GM19025 (cell line): ENCODE results near the gene PTRH1.
A peak's percentile ranks its signal among the peaks of the same experiment; 100 is the strongest.
"Not testable (repeated sequence)": the region's sequence is repeated elsewhere in the genome, so short reads cannot be mapped to it uniquely, and the experiment has no call there.

ENCODE experiments used
- ATAC-seq: cut with Tn5 transposase; IDR thresholded peaks from one replicate; pipeline ENCODE4 v1.9.1; 2021; ENCODE audit warnings: mild to moderate bottlenecking, low read depth, moderate library complexity; ENCODE audit not compliant: unreplicated experiment

The PTRH1 gene, protein sequence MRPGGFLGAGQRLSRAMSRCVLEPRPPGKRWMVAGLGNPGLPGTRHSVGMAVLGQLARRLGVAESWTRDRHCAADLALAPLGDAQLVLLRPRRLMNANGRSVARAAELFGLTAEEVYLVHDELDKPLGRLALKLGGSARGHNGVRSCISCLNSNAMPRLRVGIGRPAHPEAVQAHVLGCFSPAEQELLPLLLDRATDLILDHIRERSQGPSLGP

DNA sequence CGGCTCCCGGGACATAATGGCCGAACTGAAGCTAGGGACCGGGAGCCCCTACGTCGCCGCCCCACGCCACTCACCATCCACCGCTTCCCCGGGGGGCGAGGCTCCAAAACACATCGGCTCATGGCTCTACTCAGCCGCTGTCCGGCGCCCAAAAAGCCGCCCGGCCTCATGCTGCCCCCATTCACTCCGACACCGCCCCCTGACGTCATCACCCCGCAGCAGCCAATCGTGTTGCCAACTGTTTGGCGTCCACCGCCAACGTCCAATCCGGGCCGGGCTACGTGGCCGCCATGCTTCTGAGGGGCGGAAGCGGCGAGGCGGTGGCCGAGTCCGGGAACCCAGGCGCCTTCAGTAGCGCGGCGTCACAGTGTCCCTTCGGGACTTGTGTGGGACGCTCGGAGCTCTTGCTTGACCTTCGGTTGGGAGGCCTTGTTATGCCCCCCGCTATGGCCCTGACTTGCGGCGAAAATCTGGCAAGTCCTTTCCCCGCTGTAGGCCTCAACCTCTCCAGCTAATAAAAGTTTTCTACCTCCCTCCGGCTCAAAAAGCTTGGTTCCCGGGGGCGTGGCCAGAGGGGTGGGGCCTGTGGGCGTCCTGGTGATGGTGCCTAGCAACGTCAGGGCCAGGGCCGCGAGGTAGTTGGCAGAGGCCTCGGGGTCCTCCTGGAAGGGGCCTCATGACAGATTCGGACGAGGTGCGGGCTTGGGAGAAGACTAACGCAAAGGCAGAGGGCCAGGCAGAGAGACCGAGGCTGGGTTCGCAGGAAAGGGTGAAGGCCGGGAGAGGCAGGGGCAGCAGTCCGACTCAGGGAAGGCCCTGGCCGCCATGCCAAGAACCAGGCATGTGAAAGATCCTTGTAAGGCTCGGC is at the start of gene PTRH1, which contains the start of gene TTC16:
Gene PTRH1 (minus strand): TSS at position 194 of the 868 bp plus-strand sequence. CDS start 24 bp downstream, at position 170.
Gene TTC16 (plus strand): TSS at position 610 of the 868 bp plus-strand sequence. CDS start 67 bp downstream, at position 677.
- ATAC-seq = peak; percentile 93

DNA sequence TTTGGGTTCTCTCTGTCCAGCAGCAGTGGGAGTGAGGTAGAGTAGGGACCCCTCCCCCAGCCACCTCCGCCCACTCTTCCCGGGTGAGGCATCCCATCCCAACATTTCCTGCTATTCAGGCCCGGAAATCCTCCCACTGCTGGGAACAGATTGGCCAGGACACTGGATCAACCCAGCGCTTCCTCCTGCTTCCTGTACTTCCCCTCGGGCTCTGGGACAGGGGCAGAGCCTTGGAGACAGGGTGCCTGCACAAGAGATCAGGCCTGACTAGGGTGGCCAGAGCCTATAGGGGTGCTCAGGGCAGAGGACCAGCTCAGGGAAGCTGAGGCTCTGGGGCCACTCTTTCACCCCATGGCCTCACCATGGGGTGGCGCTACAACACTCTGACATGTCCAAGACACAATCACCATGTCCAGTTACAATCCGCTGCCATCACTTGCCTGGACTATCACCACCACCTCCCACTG is 48.5 kb upstream of the PTRH1 start:
- no peak for ATAC-seq

DNA sequence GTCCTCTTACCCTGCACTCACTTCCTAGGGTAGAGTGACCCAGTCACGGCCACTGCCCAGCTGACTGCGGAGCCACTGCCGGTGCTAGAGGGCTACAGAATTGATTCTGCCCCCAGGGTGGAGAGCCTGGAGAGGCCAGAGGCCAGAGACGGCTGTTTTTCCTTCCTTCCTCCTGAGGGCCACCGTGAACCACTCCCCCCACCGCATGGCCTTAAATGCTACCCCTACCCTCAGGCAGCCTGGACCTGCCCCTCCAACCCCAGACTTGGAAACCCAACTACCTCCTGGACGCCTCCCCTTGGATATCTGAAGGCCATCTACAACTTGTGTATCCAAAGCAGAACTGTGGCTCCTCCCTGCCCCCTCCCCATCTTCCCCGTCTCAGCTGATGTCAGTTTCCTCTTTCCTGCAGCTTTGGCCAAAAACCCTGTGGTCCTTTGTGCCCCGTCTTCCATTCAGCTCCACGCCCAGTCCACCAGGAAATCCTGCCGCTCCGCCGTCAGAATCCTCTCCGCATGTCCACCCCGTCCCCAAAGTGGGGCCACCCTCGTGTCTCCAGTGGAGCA is 46.7 kb upstream of the PTRH1 start:
- ATAC-seq = no peak

DNA sequence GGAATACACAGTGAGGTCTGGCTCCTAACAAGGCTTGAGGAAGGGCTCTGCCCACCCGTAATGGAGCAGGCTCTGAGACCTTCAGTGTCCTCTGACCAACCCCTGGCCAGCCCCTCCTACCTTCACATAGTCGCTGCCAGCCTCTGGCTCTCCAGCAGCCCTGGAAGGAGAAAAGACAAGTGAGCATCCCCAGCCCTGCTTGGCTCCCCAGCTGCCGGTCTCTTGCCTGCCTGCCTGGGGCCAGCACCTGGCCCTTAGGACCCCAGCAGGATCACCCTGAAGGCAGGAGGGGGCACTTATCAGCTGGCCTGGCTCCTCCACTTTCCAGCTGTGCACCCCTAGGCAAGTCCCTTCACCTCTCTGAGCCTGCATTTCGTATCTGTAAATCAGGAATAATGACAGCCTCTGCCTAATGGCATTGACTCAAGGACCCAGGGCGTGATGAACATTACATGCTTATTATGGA is 46.1 kb upstream of the PTRH1 start:
- ATAC-seq = no peak

DNA sequence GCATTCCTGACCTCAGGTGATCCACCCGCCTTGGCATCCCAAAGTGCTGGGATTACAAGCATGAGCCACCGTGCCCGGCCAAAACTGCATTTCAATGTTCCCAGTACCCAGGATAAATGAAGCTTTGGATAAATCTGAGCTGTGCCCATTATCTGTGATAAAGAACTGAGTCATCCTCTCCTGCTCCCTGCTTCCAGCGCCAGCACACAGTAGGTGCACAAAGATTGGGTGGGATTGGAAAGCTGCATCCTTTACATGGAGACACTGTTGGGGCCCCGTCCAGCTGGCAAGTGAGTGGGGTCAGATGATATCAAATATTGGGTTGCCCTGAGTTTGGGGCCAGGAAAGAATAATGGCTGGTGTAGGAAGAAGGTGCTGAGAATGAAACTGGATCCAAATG is 45.6 kb upstream of the PTRH1 start:
- ATAC-seq = no peak

DNA sequence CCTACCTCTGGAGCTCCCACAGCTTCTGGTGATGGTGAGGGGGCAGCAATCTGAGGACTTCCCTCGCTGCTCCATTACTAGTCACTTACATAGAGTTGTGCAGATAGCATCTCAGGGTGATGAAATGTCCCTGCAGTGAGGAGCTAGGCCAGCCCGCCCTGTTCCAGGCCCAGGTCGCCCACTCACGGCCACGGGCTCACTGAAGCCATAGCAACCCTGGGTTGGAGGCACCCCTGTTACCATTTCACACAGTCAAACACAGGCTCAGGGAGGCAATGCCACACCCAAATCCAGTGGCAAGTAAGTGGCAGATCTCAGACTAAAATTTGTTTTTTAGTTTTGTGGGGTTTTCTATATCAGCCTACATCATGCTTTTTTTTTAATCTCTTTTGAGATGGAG is 43.4 kb upstream of the PTRH1 start:
- no peak for ATAC-seq

DNA sequence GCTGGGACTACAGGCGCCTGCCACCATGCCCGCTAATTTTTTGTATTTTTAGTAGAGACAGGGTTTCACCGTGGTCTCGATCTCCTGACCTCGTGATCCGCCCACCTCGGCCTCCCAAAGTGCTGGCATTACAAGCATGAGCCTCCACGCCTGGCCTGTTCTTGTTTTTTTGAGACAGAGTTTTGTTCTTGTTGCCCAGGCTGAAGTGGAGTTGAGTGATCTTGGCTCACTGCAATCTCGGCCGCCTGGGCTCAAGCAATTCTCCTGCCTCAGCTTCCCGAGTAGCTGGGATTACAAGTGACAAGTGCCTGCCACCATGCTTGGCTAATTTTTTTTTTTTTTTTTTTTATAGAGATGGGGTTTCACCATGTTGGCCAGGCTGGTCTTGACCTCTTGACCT is 41.3 kb upstream of the PTRH1 start:
- not testable (repeated sequence) for ATAC-seq

DNA sequence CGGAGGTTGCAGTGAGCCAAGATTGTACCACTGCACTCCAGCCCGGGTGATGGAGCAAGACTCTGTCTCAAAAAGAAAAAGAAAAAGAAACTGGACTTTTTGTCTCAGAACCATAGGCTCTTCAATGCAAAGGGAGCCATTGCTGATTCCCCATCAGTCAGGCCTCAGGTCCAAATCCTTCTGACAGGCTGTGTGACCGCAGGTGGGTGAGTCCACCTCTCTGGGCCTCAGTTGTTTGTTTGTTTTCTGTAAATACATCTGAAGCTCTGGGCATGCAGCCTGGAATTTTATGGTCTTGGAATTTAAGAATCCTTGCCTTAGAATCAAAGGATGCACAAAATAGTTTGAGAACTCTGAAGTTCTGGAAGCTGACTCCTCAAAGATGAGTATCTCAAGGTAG is 40.8 kb upstream of the PTRH1 start:
- no peak for ATAC-seq

DNA sequence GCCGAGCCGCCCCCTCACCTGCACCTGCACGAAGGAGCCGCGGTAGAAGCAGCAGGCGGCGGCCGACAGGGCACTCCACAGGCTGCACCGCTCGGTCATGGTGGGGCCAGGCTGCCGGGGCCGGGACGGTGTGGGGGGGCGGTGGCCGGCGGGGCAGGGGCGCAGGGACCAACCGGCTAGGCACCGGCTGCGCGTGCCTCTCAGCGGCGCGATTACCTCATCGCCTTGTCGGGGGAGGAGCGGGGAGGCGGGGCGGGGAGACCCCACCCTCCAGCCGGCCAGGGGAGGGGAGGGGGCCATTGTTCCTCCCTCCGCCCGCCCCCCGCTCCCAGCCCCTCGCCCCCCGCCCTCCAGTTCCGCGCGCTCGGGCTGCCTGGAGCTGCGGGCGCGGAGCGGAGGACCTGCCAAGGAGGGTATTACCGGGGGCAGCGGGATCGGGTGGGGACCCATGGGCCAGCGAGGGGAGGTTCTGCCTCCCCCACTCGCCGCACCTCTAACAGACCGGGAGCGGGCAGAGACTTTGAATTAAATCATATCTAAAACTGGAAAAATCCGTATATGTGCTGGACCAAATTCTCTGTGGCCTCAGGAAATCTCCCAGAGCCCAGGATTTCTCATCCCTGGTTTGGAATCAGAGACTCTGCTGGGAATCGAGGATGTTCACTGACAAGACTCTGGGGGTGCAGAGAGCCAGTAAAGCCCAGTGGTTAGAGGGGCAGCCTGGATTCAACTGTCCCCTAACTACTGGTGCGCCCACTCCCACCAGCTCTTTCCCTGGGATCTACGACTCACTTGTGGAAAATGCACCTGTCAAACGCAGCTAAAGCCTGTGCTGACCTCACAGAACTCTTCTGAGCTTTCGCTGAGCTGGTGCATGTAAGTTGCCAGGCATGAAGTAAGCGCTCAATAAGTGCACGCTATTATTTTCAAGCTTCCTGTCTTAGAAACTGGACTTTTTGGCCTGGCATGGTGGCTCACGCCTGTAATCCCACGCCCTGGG is 39.9 kb upstream of the PTRH1 start:
- no peak for ATAC-seq

DNA sequence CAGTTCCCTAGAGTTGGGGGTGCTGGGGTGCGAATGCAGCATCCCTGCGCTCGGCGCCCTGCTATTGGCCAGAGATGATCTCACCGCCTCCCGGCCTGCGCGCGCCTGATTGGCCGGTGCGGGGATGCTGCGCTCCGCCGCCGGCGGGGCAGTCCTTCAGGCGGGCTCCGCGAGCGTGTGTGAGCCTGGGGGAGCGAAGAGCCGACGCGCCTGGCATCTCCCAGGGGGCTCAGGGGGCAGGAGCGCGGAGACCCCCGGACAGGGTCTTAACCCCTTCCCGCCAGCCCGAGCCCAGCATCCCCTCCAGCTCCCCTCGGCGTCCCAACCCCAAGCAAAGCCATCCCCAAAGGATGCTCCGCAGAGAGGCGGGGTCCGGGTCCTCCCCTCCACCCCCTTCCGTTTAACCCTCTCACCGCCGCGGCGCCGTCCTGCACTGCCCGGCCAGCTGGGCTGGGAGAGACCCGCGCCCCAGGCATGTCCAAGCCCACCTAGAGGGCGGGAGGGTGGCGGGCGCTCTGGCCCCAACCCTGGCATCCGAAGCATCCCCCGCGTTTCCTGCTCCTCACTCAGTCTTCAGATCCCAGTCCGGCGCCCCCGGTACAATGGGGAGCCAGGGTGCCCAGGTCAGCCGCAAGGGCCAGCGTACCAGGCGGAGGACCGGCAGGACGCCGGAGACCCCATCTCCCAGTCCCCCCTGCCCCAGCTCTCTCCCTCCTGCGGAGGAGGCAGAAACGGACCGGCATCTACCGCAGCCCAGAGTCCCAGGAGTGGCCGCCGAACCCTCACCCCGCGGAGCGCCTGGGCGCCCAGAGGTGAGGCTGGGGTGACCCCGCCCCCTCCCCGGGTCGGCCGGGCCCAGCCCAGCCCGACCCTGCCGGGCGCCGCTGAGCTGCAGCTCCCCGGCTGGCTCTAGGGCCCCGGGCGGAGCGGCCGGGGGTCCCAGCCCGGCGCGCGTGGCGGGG is 38.9 kb upstream of the PTRH1 start:
- ATAC-seq = no peak

DNA sequence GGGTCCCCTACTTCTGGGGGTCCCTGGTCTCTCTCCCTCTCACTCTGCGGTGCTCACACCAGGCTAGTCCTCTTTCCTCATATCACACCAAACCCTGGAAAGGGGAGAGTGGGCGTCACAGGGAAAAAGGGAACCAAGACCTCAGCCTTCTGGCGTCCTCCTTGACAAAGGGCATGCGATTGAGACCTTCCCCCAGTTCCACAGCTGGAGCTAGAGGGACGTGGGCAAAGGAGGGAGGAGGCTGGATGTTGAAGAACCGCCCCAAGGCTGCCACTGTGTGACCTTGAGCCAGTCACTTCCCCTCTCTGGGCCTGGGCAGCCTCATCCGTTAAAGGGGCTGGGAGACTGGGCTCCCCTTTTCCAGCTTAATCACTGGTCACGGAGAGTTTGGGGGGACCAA is 38.2 kb upstream of the PTRH1 start:
- no peak for ATAC-seq

DNA sequence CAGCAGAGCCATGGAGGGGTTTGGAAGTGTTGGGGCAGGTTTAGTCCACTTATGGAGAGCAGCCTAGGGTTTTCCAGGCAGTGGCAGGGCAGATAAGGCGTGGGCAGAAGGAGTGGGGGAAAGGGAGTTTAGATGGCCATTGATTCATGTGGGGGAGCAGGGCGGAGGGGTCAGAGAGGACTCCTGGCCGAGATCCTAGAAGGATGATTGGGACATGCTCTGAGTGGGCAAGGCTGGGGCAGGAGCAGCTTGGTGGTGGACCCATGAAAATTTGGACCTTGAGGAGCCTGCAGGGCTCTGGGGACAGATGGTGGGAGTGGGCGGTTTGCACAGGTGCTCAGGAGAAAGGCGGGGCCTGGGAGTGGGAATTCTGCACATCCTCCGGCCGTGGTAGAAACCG is 37.7 kb upstream of the PTRH1 start:
- ATAC-seq = no peak

DNA sequence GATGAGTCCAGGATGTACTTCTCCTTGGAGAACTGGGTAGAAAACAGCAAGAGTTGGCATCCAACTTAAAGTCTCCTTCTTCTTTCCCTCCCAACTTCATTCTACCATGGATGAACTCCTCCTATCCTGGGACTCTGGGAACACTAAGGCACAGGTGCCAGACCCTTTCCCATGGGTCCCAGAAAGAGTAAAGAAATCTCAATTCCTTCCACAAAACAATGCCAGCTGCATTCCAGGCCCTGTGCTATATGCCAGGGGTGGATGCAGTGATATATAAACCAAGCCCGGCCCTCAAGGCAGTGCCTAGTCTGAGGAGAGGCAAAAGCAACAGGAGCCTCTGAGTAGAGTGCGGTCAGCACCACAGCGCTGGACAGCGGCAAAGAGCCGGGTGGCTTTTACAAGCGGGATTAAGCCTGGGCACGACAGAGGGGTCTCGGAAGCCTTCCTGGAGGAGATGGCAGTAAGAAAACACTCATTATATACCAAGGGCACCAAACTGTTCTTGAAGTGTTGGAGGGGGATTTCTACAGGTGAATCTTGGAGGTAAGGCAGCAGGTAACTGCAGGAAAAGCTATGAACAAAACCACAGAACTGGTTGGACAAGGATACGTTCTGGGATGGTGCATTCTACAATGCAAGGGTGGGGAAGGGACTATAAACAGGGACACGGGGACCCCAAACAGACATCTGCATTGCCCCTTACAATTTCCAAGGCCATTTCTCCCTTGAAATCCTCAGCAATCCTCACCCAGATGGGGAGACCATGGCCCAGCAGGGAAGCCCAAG is 36.0 kb upstream of the PTRH1 start:
- no peak for ATAC-seq

DNA sequence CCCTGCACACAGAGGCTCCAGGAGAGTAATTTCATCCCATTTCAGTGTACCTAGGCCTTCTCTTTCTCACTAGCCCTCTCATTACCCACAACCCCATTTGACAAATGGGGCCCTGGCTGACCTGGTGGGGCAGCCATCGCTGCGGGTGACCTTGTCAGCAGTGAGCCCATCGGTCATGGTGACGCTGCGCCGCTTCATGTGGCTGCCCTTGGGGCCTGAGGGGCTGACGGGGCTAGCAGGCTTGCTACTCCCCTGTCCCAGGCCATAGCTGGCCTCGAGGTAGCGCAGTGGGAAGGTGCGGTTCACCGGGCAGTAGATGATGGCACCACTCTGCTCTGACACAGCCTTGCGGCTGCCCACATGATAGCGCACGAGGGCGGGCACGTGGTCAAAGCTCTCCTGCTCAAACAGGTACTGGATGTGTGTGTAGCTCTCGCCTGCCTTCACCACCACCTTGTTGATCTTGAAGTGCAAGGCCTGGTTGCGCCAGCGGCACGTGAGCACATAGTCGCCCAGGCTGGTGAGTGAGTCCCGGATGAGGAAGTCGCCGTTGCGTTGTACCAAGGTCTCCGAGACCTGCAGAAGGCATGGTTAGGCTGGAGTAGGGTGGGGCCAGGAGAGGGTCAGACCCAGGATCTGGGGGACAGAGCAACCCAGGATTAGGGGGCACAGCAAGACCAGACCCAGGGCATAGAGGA is 33.8 kb upstream of the PTRH1 start:
- no peak for ATAC-seq

DNA sequence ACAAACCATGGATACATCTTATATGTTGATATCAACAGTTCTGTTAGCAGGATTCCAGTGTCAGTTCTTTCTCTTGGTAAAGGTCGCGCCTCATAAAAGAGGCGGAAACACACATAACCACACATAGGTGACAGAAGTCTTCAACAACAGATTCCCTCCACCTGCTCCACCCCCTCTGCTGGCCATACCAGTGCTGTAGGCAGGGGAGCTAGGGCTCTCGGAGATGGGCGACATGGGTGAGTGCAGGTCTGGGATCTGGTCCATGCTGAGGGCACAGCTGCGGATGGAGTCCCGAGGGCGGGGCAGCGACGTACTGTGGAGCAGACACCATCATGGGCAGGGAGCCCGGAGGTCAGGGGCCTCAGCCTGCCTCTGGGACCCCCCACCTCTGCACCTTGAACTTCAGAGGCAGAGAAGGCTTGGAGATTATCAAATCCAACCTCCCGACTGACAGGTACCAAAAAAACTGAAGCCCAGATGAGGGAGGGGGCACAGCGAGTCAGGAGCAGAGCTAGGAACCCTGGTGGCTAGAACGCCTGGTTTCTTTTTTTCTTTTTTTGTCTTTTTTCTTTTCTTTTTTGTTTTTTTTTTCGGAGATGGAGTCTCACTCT is 31.6 kb upstream of the PTRH1 start:
- ATAC-seq = no peak

DNA sequence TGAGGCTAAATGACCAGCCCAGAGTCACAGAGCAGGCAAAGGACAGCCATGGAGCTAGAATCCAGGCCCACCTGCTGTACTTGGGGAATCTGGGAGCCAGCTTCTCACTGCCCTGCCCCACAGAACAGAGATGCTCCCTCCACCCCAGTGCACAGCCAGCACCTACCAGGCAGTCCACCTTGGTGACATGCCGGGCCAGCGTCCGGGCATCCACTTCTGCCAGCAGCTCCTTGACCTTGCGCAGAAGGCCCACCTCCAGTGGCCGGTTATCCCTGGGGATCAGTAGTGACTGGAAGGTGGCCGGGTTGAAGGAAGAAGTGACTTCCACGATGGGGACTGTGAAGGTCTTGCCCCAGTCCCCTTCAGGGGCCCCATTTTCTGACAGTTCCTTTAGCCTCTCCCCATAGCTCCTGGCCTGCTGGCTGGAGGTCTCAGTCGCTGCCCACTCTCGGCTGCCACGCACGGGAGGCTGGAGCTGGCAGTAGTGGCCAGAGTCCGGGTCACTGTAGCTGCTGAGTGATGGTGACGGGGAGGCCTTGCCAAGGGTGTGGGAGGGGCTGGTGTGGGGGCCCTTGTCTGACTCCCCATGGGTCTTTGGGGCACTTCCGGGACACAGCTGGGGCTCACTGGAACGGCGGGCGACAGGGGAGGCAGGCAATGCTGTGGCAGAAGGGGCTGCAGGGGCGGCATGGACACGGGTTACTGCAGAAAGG is 29.1 kb upstream of the PTRH1 start:
- no peak for ATAC-seq
